ENCODE data around the gene AKT3.

- TF ChIP-seq CTCF (IDR thresholded peaks at IDR 0.05) (no peak), POLR2A (IDR thresholded peaks at IDR 0.05) (no peak)
These were observed 240.3 kb downstream of the AKT3 start for GRCh38 chr1:243609698-243610097.

Data from heart left ventricle (tissue), 13 donors.